Body of pancreas (tissue), 4 donors: Measurements from ENCODE around the gene LUC7L.

ENCODE experiments used
- CTCF ChIP-seq, 7 experiments: fragments of 450-650 bp in 4 of 7; fragments of 200-600 bp in 3 of 7; sonication (generic) in 3 of 7; IDR thresholded peaks; one replicate each; pipeline ENCODE4 v1.5.1; 2016 to 2019; ENCODE audit warnings: antibody characterized with exemption in 7 of 7
- POLR2A ChIP-seq, 3 donors: fragments of 450-650 bp; IDR thresholded peaks; one replicate each; pipeline ENCODE4 v1.6.1; 2016; ENCODE audit warnings: antibody characterized with exemption in 3 of 3, mild to moderate bottlenecking in 2 of 3

DNA sequence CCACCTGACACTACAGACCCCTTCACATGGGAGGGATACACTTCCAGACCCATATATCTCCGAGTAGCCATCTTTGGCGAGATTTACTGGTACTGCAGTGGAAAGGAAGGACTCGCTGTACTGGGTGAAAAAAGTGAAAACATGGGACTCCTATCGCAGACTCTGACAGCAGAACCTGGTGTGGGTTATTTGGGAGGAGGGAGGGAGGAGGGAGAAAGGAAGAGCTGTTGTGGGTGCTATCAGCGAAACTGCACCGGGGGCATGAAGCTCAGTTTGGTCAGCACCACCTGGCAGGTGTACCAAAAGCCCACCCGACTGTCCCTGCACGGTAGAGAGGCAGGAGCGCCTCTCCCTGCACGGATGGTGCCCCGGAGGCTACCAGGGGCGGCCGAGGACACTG is 44.0 kb downstream of the LUC7L start:
- TF ChIP-seq CTCF (IDR thresholded peaks at IDR 0.05) (no peak), POLR2A (IDR thresholded peaks at IDR 0.05) (no peak)
